ENCODE measurements around the gene CD80.
"Not testable (repeated sequence)": the region's sequence is repeated elsewhere in the genome, so short reads cannot be mapped to it uniquely, and the experiment has no call there.

The CD80 gene

GRCh38 chr3:119582178-119582577, 22.8 kb upstream of the CD80 start:
- no peak for DNase-seq (ENCODE audit: low read depth)

- no peak for DNase-seq (ENCODE audit: low read depth)
Observed at GRCh38 chr3:119580067-119580760, 20.8 kb upstream of the CD80 start.

- DNase-seq (ENCODE audit: low read depth) = no peak
Observed at GRCh38 chr3:119579366-119580066, 20.1 kb upstream of the CD80 start, which contains the start of gene ADPRH. Gene ADPRH (plus strand): TSS chr3:119579492. CDS start chr3:119582170, 2,678 bp downstream.

- DNase-seq (ENCODE audit: low read depth) = no peak
Observed at GRCh38 chr3:119575507-119575906, 16.1 kb upstream of the CD80 start.

GRCh38 chr3:119571688-119572087, 12.3 kb upstream of the CD80 start:
- no peak for DNase-seq (ENCODE audit: low read depth)

- DNase-seq (ENCODE audit: low read depth) = no peak
Observed at GRCh38 chr3:119571230-119571629, 11.8 kb upstream of the CD80 start.

- DNase-seq (ENCODE audit: low read depth) = no peak
Observed at GRCh38 chr3:119570229-119570628, 10.8 kb upstream of the CD80 start.

GRCh38 chr3:119569156-119569555, 9.7 kb upstream of the CD80 start:
- no peak for DNase-seq (ENCODE audit: low read depth)

GRCh38 chr3:119563334-119563733, 3.9 kb upstream of the CD80 start:
- DNase-seq (ENCODE audit: low read depth) = not testable (repeated sequence)

- DNase-seq (ENCODE audit: low read depth) = no peak
Observed at GRCh38 chr3:119562307-119562961, 3.0 kb upstream of the CD80 start.

GRCh38 chr3:119560160-119560559, 746 bp upstream of the CD80 start:
- DNase-seq (ENCODE audit: low read depth) = no peak

- DNase-seq (ENCODE audit: low read depth) = no peak
Observed at GRCh38 chr3:119558626-119559317, 642 bp downstream of the CD80 start.

- DNase-seq (ENCODE audit: low read depth) = no peak
Observed at GRCh38 chr3:119557877-119558269, 1.5 kb downstream of the CD80 start.

- no peak for DNase-seq (ENCODE audit: low read depth)
Observed at GRCh38 chr3:119557192-119557876, 2.1 kb downstream of the CD80 start.

GRCh38 chr3:119555929-119556328, 3.5 kb downstream of the CD80 start:
- no peak for DNase-seq (ENCODE audit: low read depth)

- DNase-seq (ENCODE audit: low read depth) = no peak
Observed at GRCh38 chr3:119555309-119555735, 4.1 kb downstream of the CD80 start.

- no peak for DNase-seq (ENCODE audit: low read depth)
Observed at GRCh38 chr3:119553823-119554415, 5.5 kb downstream of the CD80 start.

GRCh38 chr3:119552928-119553327, 6.5 kb downstream of the CD80 start:
- DNase-seq (ENCODE audit: low read depth) = not testable (repeated sequence)

- no peak for DNase-seq (ENCODE audit: low read depth)
Observed at GRCh38 chr3:119551598-119551997, 7.8 kb downstream of the CD80 start.

GRCh38 chr3:119550192-119550910, 9.1 kb downstream of the CD80 start:
- DNase-seq (ENCODE audit: low read depth) = no peak

GRCh38 chr3:119548341-119548740, 11.1 kb downstream of the CD80 start:
- no peak for DNase-seq (ENCODE audit: low read depth)

All from HS-27A (cell line).